Heart left ventricle (tissue), 16 donors: ENCODE results near the gene IFNA8. TPM values are rescaled to one million over a fixed set of nuclear protein-coding genes. Genes with fewer than 3 reads are reported as not detected.
"Not testable (repeated sequence)": the region's sequence is repeated elsewhere in the genome, so short reads cannot be mapped to it uniquely, and the experiment has no call there.

Experiments used
- ATAC-seq, 4 donors: fragments of 200-7000 bp; cut with Tn5 transposase; one replicate each; pipeline ENCODE4 v1.9.1; 2020 to 2022; ENCODE audit warnings: moderate library complexity in 4 of 4, mild to moderate bottlenecking in 3 of 4, moderate number of reproducible peaks in 1 of 4
- DNase-seq, 5 donors: peaks; one replicate each; pipeline ENCODE4 v3.0.0-alpha.2; 2020
- H3K27ac ChIP-seq, 12 donors: fragments of 200-600 bp; sonication (generic) in 4 of 12; one replicate each; pipeline versions ENCODE4 v1.5.0 to v1.8.0; 2016 to 2022; ENCODE audit warnings: mild to moderate bottlenecking in 2 of 12
- H3K27me3 ChIP-seq, 9 donors: fragments of 200-600 bp; sonication (generic) in 2 of 9; one replicate each; pipeline versions ENCODE4 v1.5.1 to v1.8.0; 2016 to 2022; ENCODE audit warnings: mild to moderate bottlenecking in 3 of 9
- H3K36me3 ChIP-seq, 9 donors: fragments of 200-600 bp; sonication (generic) in 2 of 9; one replicate each; pipeline versions ENCODE4 v1.5.0 to v1.8.0; 2018 to 2022; ENCODE audit warnings: mild to moderate bottlenecking in 2 of 9
- H3K4me1 ChIP-seq, 12 donors: fragments of 200-600 bp; sonication (generic) in 4 of 12; one replicate each; pipeline versions ENCODE4 v1.5.0 to v1.8.0; 2016 to 2022; ENCODE audit warnings: mild to moderate bottlenecking in 3 of 12
- H3K4me3 ChIP-seq, 12 donors: fragments of 200-600 bp; sonication (generic) in 4 of 12; one replicate each; pipeline versions ENCODE4 v1.5.0 to v1.8.0; 2017 to 2022; ENCODE audit warnings: mild to moderate bottlenecking in 9 of 12, moderate library complexity in 4 of 12
- H3K9me3 ChIP-seq, 12 donors: fragments of 200-600 bp; sonication (generic) in 4 of 12; one replicate each; pipeline versions ENCODE4 v1.5.0 to v1.8.0; 2016 to 2022; ENCODE audit warnings: mild to moderate bottlenecking in 1 of 12
- CTCF ChIP-seq, 12 donors: fragments of 200-600 bp; sonication (generic) in 4 of 12; IDR thresholded peaks; one replicate each; pipeline versions ENCODE4 v1.5.0 to v1.8.0; 2018 to 2022; ENCODE audit warnings: antibody characterized with exemption in 12 of 12, mild to moderate bottlenecking in 5 of 12
- POLR2A ChIP-seq, 2 donors: fragments of 450-650 bp; IDR thresholded peaks; one replicate each; pipeline ENCODE4 v1.6.1; 2017; ENCODE audit warnings: antibody characterized with exemption in 2 of 2, mild to moderate bottlenecking in 2 of 2, moderate library complexity in 2 of 2
- WGBS, 4 donors: extraction: QIAGEN DNeasy Blood & Tissue Kit in 2 of 4; methylation state at CpG; one replicate each; pipeline versions ENCODE4 v1.1.5 to v1.1.7; 2013 to 2018; 5-methylcytosine and 5-hydroxymethylcytosine counted together
- intact Hi-C, 10 donors: fragments of 100-400 bp; cut with DNase I; formaldehyde crosslinking; loops; one replicate each; pipeline versions ENCODE4 v1.11.1 to v1.14.2; 2022
- polyA plus RNA-seq, 2 donors: library from polyadenylated mRNA; stranded (reverse); fragments of 200-250 nt; gene quantifications; one replicate each; pipeline ENCODE4 v1.2.3, GENCODE V29; 2013
- total RNA-seq, 9 donors: library from RNA; depleted of rRNA in 2 of 9; stranded (reverse); fragments of >200 nt in 2 of 9; fragmentation: NEBNext Ultra II Directional in 3 of 9; extraction: Animal tissue kit (Norgen Biotek cat#: 25700) in 3 of 9; gene quantifications; one replicate each; pipeline versions ENCODE4 v1.1.0 to v1.2.4, GENCODE V29; 2016 to 2023
- donor health status: ischemic (EF 13 %, LVEDD 7.1; RV severe dilation, severe dysfunction).
- donor health status: healthy with polysubstance abuse.
- donor health status: DM: no; HTN: yes; CAD: no.
- donor health status: DM: no; HTN: no; CAD: no.
- donor health status: ischemic (EF 25% LVEDD 6.9; RV normal size, moderate dysfunction).
- donor health status: ischemic (EF 25% LVEDD 5.7; RV mildly dilated, moderate dysfunction).
- donor health status: healthy.
- donor health status: DM: yes; HTN: yes; CAD: no.
- donor health status: ischemic (EF 35%, LVEDD 5.7; RV mildly dilated, moderate dysfunction).
- donor health status: nonischemic (EF 11% LVEDD 7.7; RV severe dilation, severe dysfunction).
- donor health status: DM: yes; HTN: yes; CAD: no.
- donor health status: PGD.
- donor health status: ischemic (EF 29% LVEDD 5.4; RV normal size, mild dysfunction).
- donor health status: nonischemic (EF 23%, LVEDD 6.1; RV moderate dilation, normal function).

The IFNA8 gene
- total and polyA plus RNA-seq, 11 donors = not detected

- no peaks in the 10 kb centered on the region for H3K36me3 ChIP-seq
- no peak overlapping the region for H3K27ac ChIP-seq
- ATAC-seq = no peak
- DNase-seq = no peak
- 48 to 62% (median 60%) methylated on average over 2 of the region's 2 CpGs for WGBS, 4 donors
- intact Hi-C loops = loop anchor here in 1 of 10 donors (10.0 kb wide), 1 partner anchor 64 kb away; the partner anchor contains the start of gene IFNA13
- H3K9me3 ChIP-seq = no peaks in the 10 kb centered on the region
- H3K4me3 ChIP-seq = no peak overlapping the region
- no peak for TF ChIP-seq POLR2A (IDR thresholded peaks at IDR 0.05)
- no peak for TF ChIP-seq CTCF (IDR thresholded peaks at IDR 0.05)
- H3K4me1 ChIP-seq = no peaks in the 10 kb centered on the region
- H3K27me3 ChIP-seq = peaks cover 0 to 36% (median 4%) of the 10 kb centered on the region in 9 donors
Observed at GRCh38 chr9:21429191-21429590, 20.3 kb downstream of the IFNA8 start.

- no peaks in the 10 kb centered on the region for H3K9me3 ChIP-seq
- no peaks in the 10 kb centered on the region for H3K4me1 ChIP-seq
- H3K36me3 ChIP-seq = no peaks in the 10 kb centered on the region
- DNase-seq (no peak), ATAC-seq (no peak)
- intact Hi-C loops = no loop called here
- H3K27me3 ChIP-seq = peaks cover 0 to 33% (median 4%) of the 10 kb centered on the region in 9 donors
- H3K4me3 ChIP-seq = no peak overlapping the region
- 76 to 83% (median 82%) methylated on average over 2 of the region's 2 CpGs for WGBS, 4 donors
- no peak overlapping the region for H3K27ac ChIP-seq
- TF ChIP-seq POLR2A (IDR thresholded peaks at IDR 0.05) (no peak), CTCF (IDR thresholded peaks at IDR 0.05) (no peak)
Observed at GRCh38 chr9:21432672-21433425, 23.9 kb downstream of the IFNA8 start.

DNA sequence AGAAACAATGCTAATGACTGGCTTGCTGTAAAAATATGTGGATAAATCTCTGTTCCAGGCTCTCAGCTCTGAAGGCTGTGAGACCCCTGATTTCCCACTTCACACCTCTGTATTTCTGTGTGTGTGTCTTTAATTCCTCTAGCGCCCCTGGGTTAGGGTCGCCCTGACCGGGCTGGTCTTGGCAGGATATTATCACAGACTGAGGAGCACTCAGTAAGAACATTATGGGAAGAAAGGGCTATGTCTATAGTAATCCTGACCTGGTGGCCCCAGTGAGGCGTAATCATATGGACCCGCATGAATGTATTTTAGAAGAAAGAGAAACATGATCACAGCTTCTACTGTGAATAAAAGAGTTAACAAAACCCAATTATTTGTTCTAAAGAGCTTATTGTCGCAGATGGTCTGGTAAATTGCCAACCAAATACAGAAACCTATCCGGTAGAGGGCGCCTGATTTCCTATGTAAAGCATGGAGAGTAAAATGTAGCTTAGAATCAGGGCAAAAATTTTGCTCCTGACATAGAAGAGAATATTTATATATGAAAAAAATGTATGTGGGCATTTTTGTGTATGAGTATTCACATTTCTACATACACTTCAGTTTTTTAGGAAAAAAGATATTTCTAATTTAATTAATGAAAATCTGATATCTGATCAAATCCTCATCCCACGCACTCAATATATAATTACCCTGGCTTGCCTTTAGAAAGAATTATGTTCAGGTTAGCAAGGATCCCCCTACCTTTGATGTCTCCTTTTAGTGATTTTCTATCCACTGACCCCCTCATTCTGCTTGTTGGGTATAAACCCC lies 25.5 kb downstream of the IFNA8 start:
- TF ChIP-seq POLR2A (IDR thresholded peaks at IDR 0.05) (no peak), CTCF (IDR thresholded peaks at IDR 0.05) (peak in 11 of 12 donors; percentile 26 to 61 (median 45))
- H3K27me3 ChIP-seq = peaks cover 0 to 37% (median 4%) of the 10 kb centered on the region in 9 donors
- WGBS, 4 donors = 37 to 46% (median 40%) methylated on average over 9 of the region's 9 CpGs
- H3K27ac ChIP-seq = no peak overlapping the region
- DNase-seq (peak in 1 of 5 donors; percentile 11), ATAC-seq (no peak)
- no peaks in the 10 kb centered on the region for H3K9me3 ChIP-seq
- H3K4me3 ChIP-seq = no peak overlapping the region
- intact Hi-C loops = no loop called here
- no peaks in the 10 kb centered on the region for H3K4me1 ChIP-seq
- no peaks in the 10 kb centered on the region for H3K36me3 ChIP-seq

DNA sequence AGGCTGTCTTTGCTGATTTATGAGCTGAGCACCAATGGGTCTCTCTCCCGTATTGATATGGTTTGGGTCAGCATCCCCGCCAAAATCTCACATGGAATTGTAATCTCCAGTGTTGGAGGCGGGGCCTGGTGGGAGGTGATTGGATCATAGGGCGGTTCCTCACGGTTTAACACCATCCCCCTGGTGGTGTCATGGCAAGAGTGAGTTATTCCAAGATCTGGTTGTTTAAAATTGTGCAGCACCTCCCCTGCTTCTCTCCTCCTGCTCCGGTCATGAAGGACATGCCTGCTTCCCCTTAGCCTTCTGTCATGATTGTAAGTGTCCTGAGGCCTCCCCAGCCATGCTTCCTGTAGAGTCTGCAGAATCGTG lies 26.1 kb downstream of the IFNA8 start:
- 61 to 77% (median 67%) methylated on average over 7 of the region's 7 CpGs for WGBS, 4 donors
- DNase-seq, H3K9me3 ChIP-seq, H3K27ac ChIP-seq, H3K4me3 ChIP-seq, ATAC-seq, H3K36me3 ChIP-seq, intact Hi-C loops, H3K4me1 ChIP-seq: not testable (repeated sequence)
- peaks cover 0 to 34% (median 4%) of the 10 kb centered on the region in 9 donors for H3K27me3 ChIP-seq
